ENCODE measurements around the gene CHI3L1. TPM values are rescaled to one million over a fixed set of nuclear protein-coding genes. Genes with fewer than 3 reads are reported as not detected.

CHI3L1 gene
- total and polyA plus RNA-seq, 9 donors = 4.0 to 70.5 (median 6.8) TPM; not detected in 1

GRCh38 chr1:203178083-203178482, 8.4 kb downstream of the CHI3L1 start:
- DNase-seq = no peak
- intact Hi-C loops (cut with DNase I) = no loop called here
- H3K27me3 ChIP-seq = no peaks in the 10 kb centered on the region
- TF ChIP-seq POLR2A (IDR thresholded peaks at IDR 0.05) = no peak
- TF ChIP-seq CTCF (IDR thresholded peaks at IDR 0.05) = no peak
- TF ChIP-seq EP300 (IDR thresholded peaks at IDR 0.05) = no peak
- WGBS, 3 donors = 70 to 82% (median 73%) methylated on average over 5 of the region's 5 CpGs
- no peak overlapping the region for H3K4me3 ChIP-seq
- no peak overlapping the region for H3K27ac ChIP-seq
- no peaks in the 10 kb centered on the region for H3K36me3 ChIP-seq
- peaks cover 2% of the 10 kb centered on the region for H3K4me1 ChIP-seq (ENCODE audit: insufficient read depth)
- H3K9me3 ChIP-seq = no peaks in the 10 kb centered on the region

- DNase-seq = no peak
- 31 to 46% (median 37%) methylated on average over 8 to 9 of the region's 9 CpGs for WGBS, 3 donors
- H3K27ac ChIP-seq = no peak overlapping the region
These were observed 8.9 kb downstream of the CHI3L1 start for GRCh38 chr1:203177470-203178039.

GRCh38 chr1:203177036-203177405, 9.5 kb downstream of the CHI3L1 start:
- Histone ChIP-seq H3K4me3 (no peak overlapping the region), H3K36me3 (no peaks in the 10 kb centered on the region), H3K27ac (no peak overlapping the region), H3K27me3 (no peaks in the 10 kb centered on the region), H3K9me3 (no peaks in the 10 kb centered on the region), H3K4me1 (ENCODE audit: insufficient read depth) (peaks cover 2% of the 10 kb centered on the region)
- DNase-seq = no peak
- WGBS, 3 donors = 83 to 89% (median 84%) methylated on average over 6 of the region's 6 CpGs
- intact Hi-C loops (cut with DNase I) = no loop called here
- TF ChIP-seq EP300 (IDR thresholded peaks at IDR 0.05) = no peak
- TF ChIP-seq CTCF (IDR thresholded peaks at IDR 0.05) = no peak
- no peak for TF ChIP-seq POLR2A (IDR thresholded peaks at IDR 0.05)

More at GRCh38 chr1:203177470-203178039, 8.9 kb downstream of the CHI3L1 start:
- H3K9me3 ChIP-seq = no peaks in the 10 kb centered on the region
- intact Hi-C loops (cut with DNase I) = no loop called here
- TF ChIP-seq POLR2A (IDR thresholded peaks at IDR 0.05) (no peak), EP300 (IDR thresholded peaks at IDR 0.05) (no peak), CTCF (IDR thresholded peaks at IDR 0.05) (no peak)
- no peak overlapping the region for H3K4me3 ChIP-seq
- H3K36me3 ChIP-seq = no peaks in the 10 kb centered on the region
- peaks cover 2% of the 10 kb centered on the region for H3K4me1 ChIP-seq (ENCODE audit: insufficient read depth)
- no peaks in the 10 kb centered on the region for H3K27me3 ChIP-seq

GRCh38 chr1:203176273-203177035, 10.1 kb downstream of the CHI3L1 start:
- intact Hi-C loops (cut with DNase I) = no loop called here

More at GRCh38 chr1:203176273-203177035, 10.1 kb downstream of the CHI3L1 start:
- no peaks in the 10 kb centered on the region for H3K36me3 ChIP-seq
- WGBS, 3 donors = 82 to 89% (median 88%) methylated on average over 9 of the region's 9 CpGs
- H3K27me3 ChIP-seq = no peaks in the 10 kb centered on the region
- no peak for TF ChIP-seq CTCF (IDR thresholded peaks at IDR 0.05)
- no peak for TF ChIP-seq EP300 (IDR thresholded peaks at IDR 0.05)
- no peak for TF ChIP-seq POLR2A (IDR thresholded peaks at IDR 0.05)
- DNase-seq = no peak
- H3K27ac ChIP-seq = no peak overlapping the region
- no peak overlapping the region for H3K4me3 ChIP-seq
- peaks cover 2% of the 10 kb centered on the region for H3K4me1 ChIP-seq (ENCODE audit: insufficient read depth)
- H3K9me3 ChIP-seq = no peaks in the 10 kb centered on the region

Data from ovary (tissue), 9 donors.